GM10847 (cell line): ENCODE data around the gene IL1RL1.

Experiments
- POLR2A ChIP-seq: IDR thresholded peaks from 2 replicates; pipeline ENCODE4 v1.6.1; 2011; ENCODE audit not compliant: insufficient read length; ENCODE audit errors: extremely low read depth

Gene IL1RL1

GRCh38 chr2:102313025-102313424 is 1.7 kb downstream of the IL1RL1 start:
- TF ChIP-seq POLR2A = no peak

GRCh38 chr2:102313471-102313870 is 2.1 kb downstream of the IL1RL1 start:
- TF ChIP-seq POLR2A = no peak

GRCh38 chr2:102313950-102314349 is 2.6 kb downstream of the IL1RL1 start:
- TF ChIP-seq POLR2A = no peak

GRCh38 chr2:102315921-102316320 is 4.6 kb downstream of the IL1RL1 start:
- TF ChIP-seq POLR2A = no peak

GRCh38 chr2:102317715-102318114 is 6.4 kb downstream of the IL1RL1 start:
- no peak for TF ChIP-seq POLR2A

- no peak for TF ChIP-seq POLR2A
Measured at GRCh38 chr2:102318437-102318836, 7.1 kb downstream of the IL1RL1 start.

GRCh38 chr2:102321941-102322719 is 10.8 kb downstream of the IL1RL1 start:
- no peak for TF ChIP-seq POLR2A

GRCh38 chr2:102331311-102331980 is 20.1 kb downstream of the IL1RL1 start:
- TF ChIP-seq POLR2A = no peak

- no peak for TF ChIP-seq POLR2A
Measured at GRCh38 chr2:102334486-102334885, 23.1 kb downstream of the IL1RL1 start.

GRCh38 chr2:102335871-102336366 is 24.6 kb downstream of the IL1RL1 start:
- no peak for TF ChIP-seq POLR2A

- no peak for TF ChIP-seq POLR2A
Measured at GRCh38 chr2:102336502-102336945, 25.2 kb downstream of the IL1RL1 start.

GRCh38 chr2:102337012-102337411 is 25.6 kb downstream of the IL1RL1 start:
- no peak for TF ChIP-seq POLR2A

GRCh38 chr2:102337481-102338386 is 26.4 kb downstream of the IL1RL1 start:
- no peak for TF ChIP-seq POLR2A

- TF ChIP-seq POLR2A = no peak
Measured at GRCh38 chr2:102340778-102341177, 29.4 kb downstream of the IL1RL1 start.

- no peak for TF ChIP-seq POLR2A
Measured at GRCh38 chr2:102342888-102343287, 31.5 kb downstream of the IL1RL1 start.

GRCh38 chr2:102344397-102344796 is 33.0 kb downstream of the IL1RL1 start:
- TF ChIP-seq POLR2A = no peak

GRCh38 chr2:102345329-102345920 is 34.1 kb downstream of the IL1RL1 start:
- TF ChIP-seq POLR2A = no peak
